ENCODE results near the gene COMMD6.

Gene COMMD6

GRCh38 chr13:75521956-75522355 is 15.7 kb downstream of the COMMD6 start:
- no peak for DNase-seq (ENCODE audit: low spot score)

- no peak for DNase-seq (ENCODE audit: low spot score)
These were observed 19.1 kb downstream of the COMMD6 start for GRCh38 chr13:75518439-75519088.

DNA sequence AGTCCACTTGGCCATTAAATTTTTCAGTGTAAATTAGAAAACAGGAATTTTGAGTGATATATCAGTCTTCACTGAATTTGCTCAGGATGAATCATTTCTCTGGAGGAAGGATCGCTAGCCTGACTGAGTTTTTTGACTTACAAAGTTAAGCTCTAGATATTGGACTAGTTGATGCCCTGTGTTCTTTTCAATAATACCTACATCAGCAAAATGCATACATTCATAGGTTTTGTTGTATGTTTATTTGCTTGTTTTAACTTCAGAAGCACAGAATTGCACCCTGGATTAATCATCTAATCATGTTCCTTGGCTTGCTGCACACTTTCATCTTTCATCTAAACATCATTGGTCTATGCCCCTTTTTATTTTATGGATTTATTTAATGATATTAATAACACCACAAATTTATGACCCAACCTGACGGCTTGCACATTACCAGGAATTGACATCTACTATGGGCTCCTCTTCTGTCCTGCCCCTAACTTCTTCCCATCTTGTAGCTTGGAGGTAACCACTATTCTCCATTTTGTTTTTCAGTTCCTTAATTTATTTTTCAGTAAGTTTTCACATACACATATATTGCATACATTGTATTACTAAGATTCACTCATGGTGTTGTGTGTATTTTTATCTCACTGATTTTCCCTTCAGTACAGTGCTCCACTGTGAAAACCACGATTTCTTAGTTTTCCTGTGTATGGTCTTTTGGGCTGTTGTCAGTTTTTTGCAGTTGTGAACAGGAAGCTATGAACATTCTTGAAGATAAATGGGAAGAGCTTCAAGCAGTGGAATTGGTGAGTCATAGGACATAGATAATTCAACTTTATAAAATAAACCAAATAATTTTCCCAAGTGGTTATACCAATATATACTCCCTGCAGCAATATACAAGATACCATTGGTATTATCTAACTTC is 23.3 kb downstream of the COMMD6 start:
- DNase-seq (ENCODE audit: low spot score), result no peak

DNA sequence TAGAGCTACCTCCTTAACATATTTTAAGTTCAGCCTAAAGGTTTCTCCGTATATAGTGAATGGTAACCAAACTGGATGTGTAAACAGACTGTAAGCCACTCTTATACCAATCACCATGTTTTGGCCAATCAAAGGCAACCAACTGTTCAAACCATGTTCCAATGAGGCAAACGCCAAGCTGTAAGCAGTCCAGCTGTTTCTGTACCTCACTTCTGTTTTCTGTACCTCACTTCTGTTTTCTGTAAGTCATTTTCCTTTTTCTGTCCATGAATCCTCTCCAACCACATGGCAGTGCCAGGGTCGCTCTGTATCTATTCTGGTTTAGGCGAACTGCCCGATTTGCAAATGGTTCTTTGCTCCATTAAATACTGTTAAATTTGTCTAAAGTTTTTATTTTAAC is 24.4 kb downstream of the COMMD6 start:
- DNase-seq (ENCODE audit: low spot score), result no peak

GRCh38 chr13:75512253-75512652 is 25.4 kb downstream of the COMMD6 start:
- DNase-seq (ENCODE audit: low spot score), result no peak

- no peak for DNase-seq (ENCODE audit: low spot score)
These were observed 26.5 kb downstream of the COMMD6 start for GRCh38 chr13:75511051-75511625.

DNA sequence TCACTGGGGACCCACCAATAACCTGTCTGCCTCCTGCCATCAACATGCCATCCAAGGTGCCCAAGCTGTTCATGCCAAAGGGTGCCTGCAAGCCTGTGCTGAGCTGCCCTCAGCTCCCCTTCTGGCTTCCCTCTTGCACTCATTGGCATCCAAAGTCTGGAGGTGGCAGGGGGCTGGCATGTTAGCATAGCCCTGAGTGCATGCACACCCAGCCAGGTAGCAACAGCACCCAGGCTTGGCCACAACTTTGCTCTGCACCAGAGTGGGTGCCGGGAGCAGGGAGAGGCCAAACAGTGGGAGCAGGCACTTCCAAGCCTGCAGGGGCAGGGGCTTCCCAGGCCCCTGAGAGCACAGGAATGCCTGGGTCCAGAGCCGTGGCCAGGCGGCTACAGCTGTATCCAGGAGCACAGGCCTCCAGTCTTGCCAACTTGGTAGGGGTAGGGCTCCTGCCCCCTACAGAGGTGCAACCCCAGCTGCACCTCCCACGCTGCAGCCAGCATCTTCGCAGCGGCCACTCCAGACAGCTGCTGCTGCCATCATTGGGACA is 29.6 kb downstream of the COMMD6 start:
- no peak for DNase-seq (ENCODE audit: low spot score)

DNA sequence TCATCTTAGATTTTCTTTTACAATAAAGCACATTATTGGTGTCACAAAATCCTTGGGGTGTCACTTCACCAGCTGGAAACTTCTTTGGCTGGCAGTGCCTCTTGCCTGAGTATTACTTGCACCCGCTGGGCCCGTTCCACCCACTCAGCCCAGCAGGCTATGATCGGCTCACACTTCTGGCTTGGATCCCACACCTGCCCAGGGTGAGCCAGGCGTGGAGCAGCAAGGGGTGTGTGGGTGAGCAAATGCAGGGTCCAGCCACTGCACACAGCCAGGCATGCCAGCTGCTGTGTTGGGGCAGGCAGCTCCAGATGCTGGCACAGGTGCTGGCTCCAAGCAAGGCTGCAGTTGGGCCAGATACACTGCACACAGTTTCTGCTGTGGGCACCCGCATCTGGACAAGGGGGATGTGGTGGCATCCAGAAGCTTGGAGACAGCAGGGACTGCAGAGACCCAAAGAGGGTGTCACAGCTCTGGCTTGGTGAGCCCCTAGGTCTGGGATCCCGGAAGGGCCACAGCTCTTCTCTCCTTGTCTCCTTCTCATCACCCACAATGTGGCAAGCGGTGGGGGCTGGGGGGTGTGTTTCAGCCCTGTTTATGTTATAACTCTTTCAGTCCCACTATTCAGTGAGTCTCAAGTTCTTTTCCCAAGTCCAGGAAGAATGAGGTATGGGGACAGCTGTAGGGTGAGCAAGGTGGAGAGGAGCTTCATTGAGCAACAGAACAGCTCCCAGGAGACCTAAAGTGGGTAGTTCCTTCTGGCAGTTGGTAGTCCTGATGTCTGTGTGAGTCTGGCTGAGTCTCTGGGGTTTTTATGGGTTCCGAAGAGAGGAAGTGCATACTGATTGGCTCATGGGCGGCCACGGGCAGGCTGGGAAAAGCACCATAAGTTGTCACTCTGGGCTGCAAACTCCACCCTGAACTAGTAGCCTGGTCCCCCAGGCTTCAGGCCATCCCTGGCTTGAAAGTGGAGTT is 30.3 kb downstream of the COMMD6 start:
- DNase-seq (ENCODE audit: low spot score), result no peak

- no peak for DNase-seq (ENCODE audit: low spot score)
These were observed 31.6 kb downstream of the COMMD6 start for GRCh38 chr13:75506018-75506417.

DNA sequence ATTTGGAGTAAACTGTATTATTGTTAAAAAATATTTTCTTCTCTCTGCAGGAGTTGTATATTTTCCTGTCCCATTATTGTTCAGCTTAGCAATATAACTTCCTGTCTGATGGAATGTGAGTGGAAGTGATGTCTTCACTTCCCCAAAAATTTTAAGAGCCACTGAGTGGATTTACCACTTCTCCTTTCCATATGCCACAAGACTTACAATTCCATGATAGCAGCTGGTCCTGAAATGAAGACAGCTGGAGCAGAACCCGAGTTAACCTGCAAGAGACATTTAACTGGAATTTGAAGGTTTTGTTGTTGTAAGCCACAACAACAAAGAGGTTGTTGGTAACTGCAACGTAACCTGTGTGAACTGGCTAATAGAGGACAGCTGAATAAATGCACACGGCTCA is 32.3 kb downstream of the COMMD6 start:
- no peak for DNase-seq (ENCODE audit: low spot score)

DNA sequence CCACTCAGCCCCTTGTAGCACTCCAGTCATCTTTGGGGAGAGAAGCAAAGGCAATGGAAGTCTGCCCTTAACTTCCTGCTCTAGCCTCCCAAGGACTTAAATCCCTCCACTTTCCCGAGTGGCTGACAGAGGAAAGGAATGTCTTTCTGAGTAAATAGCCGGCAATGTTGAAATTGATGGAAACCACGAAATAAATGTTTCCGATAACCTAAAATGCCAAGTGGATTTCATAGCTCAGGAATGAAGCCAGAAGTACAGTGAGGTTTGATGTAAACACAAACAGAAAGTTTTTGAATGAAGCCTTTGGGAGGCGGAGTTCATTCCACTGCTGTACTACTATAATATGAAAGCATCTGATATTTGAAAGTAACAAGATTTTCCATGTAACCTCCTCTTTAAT is 41.7 kb downstream of the COMMD6 start:
- DNase-seq (ENCODE audit: low spot score), result no peak

- no peak for DNase-seq (ENCODE audit: low spot score)
These were observed 43.1 kb downstream of the COMMD6 start for GRCh38 chr13:75494491-75494890.

- no peak for DNase-seq (ENCODE audit: low spot score)
These were observed 44.5 kb downstream of the COMMD6 start for GRCh38 chr13:75493156-75493555.

GRCh38 chr13:75492389-75492788 is 45.3 kb downstream of the COMMD6 start:
- no peak for DNase-seq (ENCODE audit: low spot score)

DNA sequence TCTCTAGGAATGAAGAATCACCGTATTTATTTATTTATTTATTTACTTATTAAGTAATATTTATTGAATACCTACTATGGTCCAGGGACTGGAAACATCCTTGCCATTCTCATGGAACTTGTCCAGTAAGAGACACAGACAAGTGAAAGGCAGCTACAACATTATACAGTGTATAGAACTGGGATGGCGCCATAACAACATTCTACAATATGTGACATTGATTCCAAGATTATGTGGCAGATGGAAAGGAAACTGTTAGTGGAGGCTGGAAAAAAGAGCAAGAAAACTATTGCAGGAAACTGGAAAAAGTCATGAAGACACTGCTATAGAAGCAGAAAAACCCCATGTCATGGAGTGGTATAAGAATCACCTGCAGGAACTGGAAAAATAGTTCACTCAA is 46.3 kb downstream of the COMMD6 start:
- no peak for DNase-seq (ENCODE audit: low spot score)

DNA sequence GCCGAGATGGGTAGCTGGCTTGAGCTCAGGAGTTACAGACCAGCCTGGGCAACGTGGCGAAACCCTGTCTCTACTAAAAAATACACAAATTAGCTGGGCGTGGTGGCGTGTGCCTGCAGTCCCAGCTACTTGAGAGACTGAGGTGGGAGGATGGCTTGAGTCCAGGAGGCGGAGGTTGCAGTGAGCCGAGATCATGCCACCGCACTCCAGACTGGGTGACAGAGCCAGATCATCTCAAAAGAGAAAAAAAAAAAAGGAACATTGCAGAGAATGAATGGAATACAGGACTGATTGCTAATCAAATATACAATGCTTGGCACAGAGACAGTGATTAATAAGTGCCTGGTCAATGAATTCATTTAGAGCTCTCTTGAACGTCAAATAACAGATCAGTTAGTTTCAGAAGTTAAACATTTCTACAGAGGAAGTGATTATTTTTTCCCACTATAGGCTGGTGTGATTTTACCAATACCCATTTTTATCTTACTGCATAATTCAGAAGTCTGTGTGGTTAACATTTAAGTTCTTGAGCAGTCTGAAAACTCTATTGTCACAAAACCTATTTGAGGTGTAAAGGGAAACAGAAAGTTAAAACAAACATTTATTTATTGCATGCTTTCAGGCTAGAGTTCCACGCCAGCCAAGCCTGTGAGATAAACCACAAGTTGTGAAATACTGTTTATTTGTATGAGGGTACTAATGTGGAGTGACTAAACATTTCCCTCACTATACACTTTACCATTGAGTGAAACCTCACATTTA is 48.0 kb downstream of the COMMD6 start:
- DNase-seq (ENCODE audit: low spot score), result peak; percentile 52

GRCh38 chr13:75486146-75487062 is 51.2 kb downstream of the COMMD6 start:
- DNase-seq (ENCODE audit: low spot score), result peak; percentile 12

GRCh38 chr13:75485286-75486062 is 52.2 kb downstream of the COMMD6 start:
- DNase-seq (ENCODE audit: low spot score), result peak; percentile 17

DNA sequence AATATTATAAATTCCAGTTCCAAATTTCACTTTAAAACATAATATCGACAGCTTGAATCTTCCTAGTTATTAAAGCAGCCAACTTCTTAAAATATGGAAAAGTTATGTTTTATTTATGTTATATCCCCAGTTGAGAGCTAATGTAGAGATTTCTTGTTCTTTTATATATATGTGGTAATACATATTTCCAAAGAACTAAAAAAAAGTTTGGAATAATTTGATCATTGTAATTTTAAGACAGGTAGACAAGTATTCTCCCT is 54.9 kb downstream of the COMMD6 start:
- no peak for DNase-seq (ENCODE audit: low spot score)
